Forelimb muscle (tissue), 1 donor: ENCODE results near the gene SOSTDC1. TPM values are rescaled to one million over a fixed set of nuclear protein-coding genes. Genes with fewer than 3 reads are reported as not detected.
A peak's percentile ranks its signal among the peaks of the same experiment; 100 is the strongest.
"Not testable (repeated sequence)": the region's sequence is repeated elsewhere in the genome, so short reads cannot be mapped to it uniquely, and the experiment has no call there.

Experiments used
- DNase-seq: peaks from one replicate; pipeline ENCODE4 v3.0.0-alpha.2; 2013; ENCODE audit warnings: low read depth
- polyA plus RNA-seq: library from polyadenylated mRNA; unstranded; fragments of 120-200 nt; gene quantifications from one replicate; pipeline ENCODE4 v1.2.1, GENCODE V29; 2013; ENCODE audit not compliant: insufficient read length

The SOSTDC1 gene
- 10.2 TPM for polyA plus RNA-seq

GRCh38 chr7:16465469-16466361, at the start of gene SOSTDC1:
SOSTDC1 (minus strand) TSS chr7:16465738; CDS start chr7:16465668, 70 bp downstream.
- peak; percentile 60 for DNase-seq

- DNase-seq, result no peak
These were observed 49.2 kb upstream of the SOSTDC1 start for GRCh38 chr7:16514729-16515128.

- no peak for DNase-seq
These were observed 48.7 kb upstream of the SOSTDC1 start for GRCh38 chr7:16514271-16514670.

- DNase-seq, result no peak
These were observed 46.6 kb upstream of the SOSTDC1 start for GRCh38 chr7:16512097-16512496.

GRCh38 chr7:16511314-16511713, 45.8 kb upstream of the SOSTDC1 start:
- DNase-seq, result no peak

- DNase-seq, result no peak
These were observed 44.3 kb upstream of the SOSTDC1 start for GRCh38 chr7:16509829-16510228.

GRCh38 chr7:16506422-16506821, 40.9 kb upstream of the SOSTDC1 start:
- DNase-seq, result not testable (repeated sequence)

- DNase-seq, result no peak
These were observed 38.5 kb upstream of the SOSTDC1 start for GRCh38 chr7:16504019-16504418.

GRCh38 chr7:16502303-16502702, 36.8 kb upstream of the SOSTDC1 start:
- DNase-seq, result no peak

- no peak for DNase-seq
These were observed 32.6 kb upstream of the SOSTDC1 start for GRCh38 chr7:16498122-16498521.

GRCh38 chr7:16494955-16495719, 29.6 kb upstream of the SOSTDC1 start:
- DNase-seq, result no peak

GRCh38 chr7:16494551-16494950, 29.0 kb upstream of the SOSTDC1 start:
- no peak for DNase-seq

- DNase-seq, result no peak
These were observed 27.7 kb upstream of the SOSTDC1 start for GRCh38 chr7:16493266-16493665.

- DNase-seq, result no peak
These were observed 27.1 kb upstream of the SOSTDC1 start for GRCh38 chr7:16492513-16493062.

GRCh38 chr7:16491148-16491547, 25.6 kb upstream of the SOSTDC1 start:
- DNase-seq, result no peak

- DNase-seq, result no peak
These were observed 19.1 kb upstream of the SOSTDC1 start for GRCh38 chr7:16484453-16485158.

GRCh38 chr7:16479591-16479990, 14.1 kb upstream of the SOSTDC1 start:
- no peak for DNase-seq

GRCh38 chr7:16479161-16479560, 13.6 kb upstream of the SOSTDC1 start:
- DNase-seq, result no peak

- no peak for DNase-seq
These were observed 6.4 kb upstream of the SOSTDC1 start for GRCh38 chr7:16471933-16472332.

- DNase-seq, result no peak
These were observed 1.4 kb downstream of the SOSTDC1 start for GRCh38 chr7:16463949-16464715.

- DNase-seq, result no peak
These were observed 2.0 kb downstream of the SOSTDC1 start for GRCh38 chr7:16463520-16463919.
